ENCODE measurements around the gene SKI.

The SKI gene

DNA sequence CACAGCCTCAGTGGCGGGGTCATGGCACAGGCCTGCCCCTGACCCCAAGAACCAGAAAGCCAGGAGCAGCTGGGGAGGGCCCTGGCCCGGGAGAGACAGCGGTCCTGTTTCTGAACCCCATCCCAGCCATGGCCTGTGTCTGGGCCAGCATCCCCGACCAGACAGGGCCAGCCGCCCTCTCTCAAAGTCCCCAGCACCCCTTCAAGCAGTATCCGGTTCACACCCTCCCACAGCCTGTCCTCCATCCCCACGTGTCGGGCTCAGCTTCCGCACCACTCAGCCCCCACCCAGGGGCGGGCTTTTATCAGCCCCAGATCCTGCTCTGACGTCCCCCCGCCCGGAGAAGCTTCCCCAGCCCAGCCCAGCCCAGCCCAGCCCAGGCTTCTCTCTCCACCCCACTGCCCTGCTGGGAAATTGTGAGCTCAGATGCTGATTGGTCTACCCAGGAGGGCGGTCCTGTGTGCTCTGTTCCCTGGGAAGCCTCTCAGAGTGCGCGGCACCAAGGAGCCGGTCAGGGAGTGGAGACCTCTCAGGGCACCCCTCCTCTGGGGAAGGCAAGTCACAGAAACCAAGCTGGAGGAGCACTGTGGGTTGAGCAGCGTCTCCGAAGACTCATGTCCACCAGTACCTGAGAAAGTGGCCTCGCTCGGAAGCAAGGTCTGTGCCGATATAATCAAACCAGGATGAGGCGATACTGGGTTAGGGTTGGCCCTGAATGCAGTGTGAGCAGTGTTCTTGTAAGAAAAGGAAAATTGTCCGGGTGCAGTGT, 28.9 kb upstream of the SKI start:
- Histone ChIP-seq H3K36me3 (ENCODE audit: insufficient read depth, low read length) (no peaks in the 10 kb centered on the region), H3K9me3 (ENCODE audit: control insufficient read depth, insufficient read depth, low read length) (no peaks in the 10 kb centered on the region), H3K4me1 (ENCODE audit: insufficient read depth, low read length) (peaks cover 6% of the 10 kb centered on the region; the same call in 1 of the 2 replicates), H3K9ac (ENCODE audit: low read depth, low read length) (peak overlapping the region; percentile 87)

DNA sequence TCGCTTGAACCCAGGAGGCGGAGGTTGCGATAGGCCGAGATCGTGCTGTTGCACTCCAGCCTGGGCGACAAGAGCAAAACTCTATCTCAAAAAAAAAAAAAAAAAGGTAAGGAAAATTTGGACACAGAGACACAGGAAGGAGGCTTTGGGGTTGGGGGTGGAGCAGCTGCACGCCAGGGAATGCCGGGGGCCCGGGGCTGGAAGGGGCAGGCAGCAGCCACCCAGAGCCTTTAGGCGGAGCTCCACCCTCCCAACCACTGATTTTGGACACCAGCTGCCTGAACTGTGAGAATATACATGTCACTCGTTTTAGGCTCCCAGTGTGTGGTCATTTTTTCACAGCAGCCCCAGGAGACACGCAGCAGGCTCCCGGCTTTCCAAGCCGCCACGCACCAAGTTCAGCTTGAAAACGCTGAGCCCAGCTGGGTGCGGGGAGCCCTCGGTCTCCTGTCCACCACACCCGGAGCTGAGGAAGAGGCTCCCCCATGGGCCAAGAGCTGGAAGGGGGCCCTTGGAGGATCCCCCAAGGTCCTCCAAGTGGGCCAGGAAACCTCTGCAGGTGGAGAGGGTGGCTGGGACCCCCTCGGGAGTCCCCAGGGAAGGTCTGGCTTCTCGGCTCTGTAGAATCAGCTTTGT, 27.7 kb upstream of the SKI start:
- peaks cover 7% of the 10 kb centered on the region; the same call in 1 of the 2 replicates for H3K4me1 ChIP-seq (ENCODE audit: insufficient read depth, low read length)

DNA sequence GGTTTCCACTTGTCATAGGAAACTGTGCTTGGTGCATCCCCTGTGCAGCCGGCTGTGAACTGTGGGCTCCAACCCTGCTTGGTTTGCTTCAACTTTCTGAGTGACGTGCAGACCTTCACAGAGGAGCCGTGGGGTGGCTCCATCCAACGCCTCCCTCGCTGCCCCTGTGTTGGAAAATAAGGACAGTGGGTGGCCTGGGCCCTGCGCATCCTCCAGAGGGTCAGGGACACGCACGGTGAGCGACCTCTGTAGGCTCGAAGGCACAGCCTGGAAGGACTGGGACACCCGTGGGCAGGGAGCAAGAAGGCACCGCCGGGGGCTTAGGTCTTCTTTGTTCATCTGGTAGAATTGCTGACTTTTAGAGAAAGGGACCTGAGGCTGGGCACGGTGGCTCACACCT, 27.1 kb upstream of the SKI start:
- H3K36me3 ChIP-seq (ENCODE audit: insufficient read depth, low read length): no peaks in the 10 kb centered on the region
- H3K9me3 ChIP-seq (ENCODE audit: control insufficient read depth, insufficient read depth, low read length): no peaks in the 10 kb centered on the region
- H3K4me1 ChIP-seq (ENCODE audit: insufficient read depth, low read length): peaks cover 7% of the 10 kb centered on the region; the same call in 1 of the 2 replicates
- no peak overlapping the region for H3K9ac ChIP-seq (ENCODE audit: low read depth, low read length)

More for the DNA sequence above, 27.7 kb upstream of the SKI start:
- H3K36me3 ChIP-seq (ENCODE audit: insufficient read depth, low read length): no peaks in the 10 kb centered on the region
- H3K9me3 ChIP-seq (ENCODE audit: control insufficient read depth, insufficient read depth, low read length): no peaks in the 10 kb centered on the region
- H3K9ac ChIP-seq (ENCODE audit: low read depth, low read length): no peak overlapping the region

GRCh38 chr1:2202008-2202575, 26.0 kb upstream of the SKI start:
- Histone ChIP-seq H3K36me3 (ENCODE audit: insufficient read depth, low read length) (no peaks in the 10 kb centered on the region), H3K4me1 (ENCODE audit: insufficient read depth, low read length) (peaks cover 7% of the 10 kb centered on the region; the same call in 1 of the 2 replicates), H3K9me3 (ENCODE audit: control insufficient read depth, insufficient read depth, low read length) (no peaks in the 10 kb centered on the region), H3K9ac (ENCODE audit: low read depth, low read length) (no peak overlapping the region)

DNA sequence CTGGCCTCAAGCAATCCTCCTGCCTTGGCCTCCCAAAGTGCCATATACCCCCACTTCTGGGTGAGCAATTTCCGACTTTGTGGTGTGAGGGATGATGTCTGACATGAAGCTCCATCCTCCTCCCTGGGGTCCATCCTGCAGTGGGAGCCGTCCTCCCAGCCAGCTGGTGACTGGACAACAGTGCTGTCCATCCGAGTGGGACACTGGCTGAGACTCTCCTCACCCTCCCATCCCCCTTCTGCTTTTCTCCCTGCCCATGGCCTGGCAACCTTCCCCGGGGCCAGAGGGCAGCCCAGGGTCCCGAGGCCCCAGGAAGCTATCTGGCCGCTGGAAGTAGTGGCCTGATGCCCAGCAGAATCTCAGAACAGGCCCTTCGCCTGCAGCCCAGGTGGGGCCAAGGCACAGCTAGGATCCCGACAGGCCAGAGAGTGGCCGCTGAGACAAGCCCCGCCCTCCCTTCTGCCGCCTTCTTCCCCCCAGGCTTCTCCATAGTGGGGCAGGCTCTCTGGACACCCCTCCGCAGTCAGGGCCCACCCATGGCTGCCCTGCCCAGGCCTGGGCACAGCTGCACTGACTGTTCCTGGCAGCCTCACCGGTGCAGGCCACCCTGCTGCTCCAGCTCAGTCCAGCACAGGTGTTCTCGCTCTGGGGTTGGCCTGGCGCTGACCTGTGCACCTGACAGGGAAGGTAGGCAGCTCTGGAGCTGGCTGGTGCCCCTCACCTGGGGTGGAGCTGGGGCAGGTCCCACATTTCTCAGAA, 25.1 kb upstream of the SKI start:
- Histone ChIP-seq H3K9ac (ENCODE audit: low read depth, low read length) (no peak overlapping the region), H3K36me3 (ENCODE audit: insufficient read depth, low read length) (no peaks in the 10 kb centered on the region), H3K9me3 (ENCODE audit: control insufficient read depth, insufficient read depth, low read length) (no peaks in the 10 kb centered on the region), H3K4me1 (ENCODE audit: insufficient read depth, low read length) (peaks cover 7% of the 10 kb centered on the region; the same call in 1 of the 2 replicates)

- peaks cover 7% of the 10 kb centered on the region; the same call in 1 of the 2 replicates for H3K4me1 ChIP-seq (ENCODE audit: insufficient read depth, low read length)
- no peaks in the 10 kb centered on the region for H3K36me3 ChIP-seq (ENCODE audit: insufficient read depth, low read length)
- no peaks in the 10 kb centered on the region for H3K9me3 ChIP-seq (ENCODE audit: control insufficient read depth, insufficient read depth, low read length)
- peak overlapping the region; percentile 63 for H3K9ac ChIP-seq (ENCODE audit: low read depth, low read length)
Observed at GRCh38 chr1:2203671-2204414, 24.3 kb upstream of the SKI start.

GRCh38 chr1:2204415-2205190, 23.5 kb upstream of the SKI start:
- Histone ChIP-seq H3K4me1 (ENCODE audit: insufficient read depth, low read length) (peaks cover 7% of the 10 kb centered on the region; the same call in 1 of the 2 replicates), H3K36me3 (ENCODE audit: insufficient read depth, low read length) (no peaks in the 10 kb centered on the region), H3K9ac (ENCODE audit: low read depth, low read length) (peak overlapping the region; percentile 63), H3K9me3 (ENCODE audit: control insufficient read depth, insufficient read depth, low read length) (no peaks in the 10 kb centered on the region)

DNA sequence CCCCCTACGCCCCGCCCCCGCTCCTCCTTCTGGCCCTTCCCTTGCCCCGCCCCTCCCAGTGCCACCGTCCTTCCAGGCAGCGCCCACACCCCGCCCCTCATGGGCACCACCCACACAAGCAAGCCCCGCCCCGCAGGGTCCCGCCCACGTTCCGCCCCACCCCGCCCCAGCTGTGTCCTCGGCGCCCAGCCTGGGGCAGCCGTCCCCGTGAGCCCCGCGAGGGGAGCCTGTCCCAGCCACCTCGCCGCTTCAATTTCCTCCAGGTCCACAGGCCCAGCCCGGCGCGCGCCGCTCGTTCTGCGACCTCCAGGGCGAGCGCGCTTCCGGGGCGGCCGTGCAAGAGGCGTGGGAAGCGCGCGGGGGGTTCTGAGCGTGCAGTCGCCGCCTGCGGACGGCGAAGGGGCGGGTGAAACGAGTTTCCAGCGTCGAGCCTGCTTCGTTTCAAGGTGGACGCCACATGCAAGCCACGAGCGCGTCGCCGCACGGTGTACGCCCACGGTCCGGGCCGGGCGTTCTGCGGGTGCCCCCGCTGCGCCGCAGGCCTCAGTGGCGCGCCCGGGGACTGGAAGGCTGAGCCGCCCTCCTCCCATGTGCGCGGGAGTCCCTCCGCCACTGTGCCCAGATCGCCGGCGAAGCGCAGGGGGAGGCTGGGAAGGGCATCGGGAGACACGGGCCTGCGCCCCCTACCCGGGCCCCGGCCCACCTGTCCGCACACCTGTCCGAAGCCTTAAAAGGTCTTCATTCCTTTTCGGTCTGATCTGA, 22.7 kb upstream of the SKI start:
- no peaks in the 10 kb centered on the region for H3K9me3 ChIP-seq (ENCODE audit: control insufficient read depth, insufficient read depth, low read length)
- H3K4me1 ChIP-seq (ENCODE audit: insufficient read depth, low read length): peaks cover 10% of the 10 kb centered on the region; the same call in 1 of the 2 replicates
- peak overlapping the region; percentile 65; the same call in 1 of the 2 replicates for H3K9ac ChIP-seq (ENCODE audit: low read depth, low read length)
- H3K36me3 ChIP-seq (ENCODE audit: insufficient read depth, low read length): no peaks in the 10 kb centered on the region

DNA sequence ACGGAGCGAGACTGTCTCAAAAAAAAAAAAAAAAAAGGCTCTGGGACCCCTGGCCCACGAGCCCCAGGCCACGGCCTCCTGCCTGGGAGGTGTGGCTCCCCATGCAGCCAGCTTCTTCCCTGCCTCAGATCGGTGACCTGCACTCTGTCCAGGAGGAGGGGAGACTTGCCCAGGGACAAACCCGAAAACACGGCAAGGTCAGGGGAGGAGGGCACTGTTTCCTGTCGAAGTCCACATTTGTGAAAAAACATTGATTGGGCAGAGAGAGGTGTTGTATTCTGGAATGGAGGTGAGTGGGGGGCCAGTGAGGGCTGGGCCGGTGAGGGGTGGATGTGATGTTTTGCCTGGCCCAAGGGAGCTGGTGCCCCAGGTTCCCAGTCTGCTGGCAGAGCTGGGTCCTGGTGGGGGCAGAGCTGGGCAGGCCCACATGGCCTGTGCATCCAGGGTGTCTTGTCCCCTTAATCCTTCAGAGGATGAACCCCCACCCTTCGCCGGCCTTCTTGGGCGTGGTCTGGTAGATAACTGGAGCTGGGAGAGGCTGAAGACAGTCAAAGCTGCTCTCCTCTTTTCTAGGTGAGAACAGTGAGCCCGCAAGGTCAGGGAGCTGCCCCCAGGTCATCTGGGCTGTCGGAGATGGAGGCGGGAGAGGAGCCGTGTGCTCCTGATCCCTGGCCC, 21.2 kb upstream of the SKI start:
- H3K9ac ChIP-seq (ENCODE audit: low read depth, low read length): no peak overlapping the region
- no peaks in the 10 kb centered on the region for H3K9me3 ChIP-seq (ENCODE audit: control insufficient read depth, insufficient read depth, low read length)
- H3K4me1 ChIP-seq (ENCODE audit: insufficient read depth, low read length): peaks cover 10% of the 10 kb centered on the region; the same call in 1 of the 2 replicates
- H3K36me3 ChIP-seq (ENCODE audit: insufficient read depth, low read length): no peaks in the 10 kb centered on the region

DNA sequence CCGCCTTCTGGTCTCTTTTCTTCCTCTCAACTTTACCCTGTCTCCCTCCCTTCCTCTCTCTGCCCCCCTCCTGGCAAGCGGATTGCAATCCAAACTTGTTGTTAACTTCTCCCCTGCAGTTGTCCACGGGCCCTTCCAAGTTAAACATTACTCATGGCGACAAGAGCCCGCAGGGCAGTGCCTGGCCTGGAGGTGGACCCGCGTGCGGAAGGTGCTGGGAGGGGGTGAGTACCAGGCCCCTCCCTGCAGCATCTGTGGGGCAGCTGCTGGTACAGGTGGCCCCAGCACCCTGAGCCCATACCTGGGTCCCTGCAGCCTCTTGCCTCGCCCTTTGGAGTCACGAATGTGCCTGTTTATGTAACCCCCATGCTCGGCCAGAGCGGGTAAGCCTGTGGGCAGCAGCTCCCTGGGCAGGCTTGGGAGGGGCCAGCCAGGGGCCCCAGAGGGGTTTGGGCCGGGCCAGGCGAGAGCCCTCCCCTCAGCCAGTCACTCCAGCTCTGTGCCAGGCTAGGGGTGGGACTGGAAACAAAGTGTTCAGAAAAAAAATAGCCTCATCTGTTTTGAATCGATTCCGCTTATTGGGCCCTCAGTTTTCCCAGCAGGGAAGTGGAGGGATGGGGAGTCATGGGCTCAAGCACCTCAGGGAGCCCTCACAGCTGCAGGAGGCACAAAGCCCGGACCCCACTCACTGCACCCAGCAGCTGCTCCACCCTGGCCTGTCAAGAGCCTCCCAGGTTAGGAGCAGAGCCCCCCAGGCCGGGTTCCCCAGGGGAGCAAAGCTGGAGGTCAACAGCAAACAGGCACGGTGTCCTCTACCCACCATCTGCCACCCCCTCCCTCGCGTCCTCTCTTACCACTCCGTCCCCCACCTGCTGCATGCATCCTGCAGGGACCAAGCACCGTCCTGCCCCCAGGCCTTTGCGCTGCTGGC, 19.5 kb upstream of the SKI start:
- no peak overlapping the region for H3K9ac ChIP-seq (ENCODE audit: low read depth, low read length)
- H3K36me3 ChIP-seq (ENCODE audit: insufficient read depth, low read length): no peaks in the 10 kb centered on the region
- no peaks in the 10 kb centered on the region for H3K9me3 ChIP-seq (ENCODE audit: control insufficient read depth, insufficient read depth, low read length)
- peaks cover 16% of the 10 kb centered on the region; the same call in 1 of the 2 replicates for H3K4me1 ChIP-seq (ENCODE audit: insufficient read depth, low read length)

GRCh38 chr1:2209400-2210083, 18.6 kb upstream of the SKI start:
- H3K4me1 ChIP-seq (ENCODE audit: insufficient read depth, low read length): peaks cover 19% of the 10 kb centered on the region; the same call in 1 of the 2 replicates
- H3K9ac ChIP-seq (ENCODE audit: low read depth, low read length): no peak overlapping the region
- no peaks in the 10 kb centered on the region for H3K36me3 ChIP-seq (ENCODE audit: insufficient read depth, low read length)
- H3K9me3 ChIP-seq (ENCODE audit: control insufficient read depth, insufficient read depth, low read length): no peaks in the 10 kb centered on the region

Measured in ES-I3 (cell line).